ENCODE measurements around the gene DOK3. TPM values are rescaled to one million over a fixed set of nuclear protein-coding genes. Genes with fewer than 3 reads are reported as not detected.

DOK3 gene
- total RNA-seq, 1 experiment from 2014 or later: 8.0 TPM

DNA sequence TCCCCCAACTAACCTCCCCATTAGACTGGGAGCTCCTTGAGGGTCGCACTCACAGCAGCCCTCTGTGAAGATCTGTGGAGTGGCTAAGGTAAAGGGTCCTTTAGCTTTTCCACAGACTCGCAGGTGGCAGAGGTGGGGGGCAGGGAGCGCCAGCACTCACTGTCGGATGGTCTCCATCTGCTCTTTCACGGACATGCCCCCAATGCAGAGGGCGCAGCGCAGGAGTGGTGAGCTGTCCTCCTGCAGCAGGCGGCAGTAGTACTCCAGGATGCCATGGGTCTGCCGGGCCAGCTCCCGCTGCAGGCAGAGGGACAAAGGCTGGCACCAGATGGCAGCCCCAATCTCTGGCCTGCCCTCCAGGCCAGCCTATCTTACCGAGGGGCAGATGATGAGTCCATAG is 4.9 kb upstream of the DOK3 start:
- TF ChIP-seq ELF1 (IDR thresholded peaks at IDR 0.05; ENCODE audit: borderline replicate concordance, low read depth) (no peak), ZFX (IDR thresholded peaks at IDR 0.05) (no peak), TCF7L2 (IDR thresholded peaks at IDR 0.05; ENCODE audit: borderline replicate concordance, extremely low read depth, insufficient read depth, insufficient read length) (no peak)
- TF ChIP-seq, protein P1, sequence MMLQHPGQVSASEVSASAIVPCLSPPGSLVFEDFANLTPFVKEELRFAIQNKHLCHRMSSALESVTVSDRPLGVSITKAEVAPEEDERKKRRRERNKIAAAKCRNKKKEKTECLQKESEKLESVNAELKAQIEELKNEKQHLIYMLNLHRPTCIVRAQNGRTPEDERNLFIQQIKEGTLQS (IDR thresholded peaks at IDR 0.05): no peak

DNA sequence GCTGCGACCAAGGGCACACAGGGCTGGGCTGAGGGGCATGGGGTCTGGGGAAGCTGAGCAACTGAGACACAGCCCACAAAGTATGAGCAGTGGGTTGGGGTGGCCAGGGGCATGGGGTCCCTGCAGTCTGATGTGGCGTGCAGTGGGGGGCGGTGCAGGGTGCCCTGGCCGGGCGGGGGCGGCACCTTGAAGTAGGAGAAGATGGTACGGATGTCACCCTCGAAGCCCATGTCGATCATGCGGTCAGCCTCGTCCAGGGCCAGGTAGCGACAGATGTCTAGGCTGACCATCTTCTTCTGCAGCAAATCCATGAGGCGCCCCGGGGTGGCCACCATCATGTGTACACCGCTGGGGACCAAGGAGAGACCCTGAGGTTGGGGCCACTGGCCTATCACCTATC is 3.9 kb upstream of the DOK3 start:
- no peak for TF ChIP-seq SIN3A (IDR thresholded peaks at IDR 0.05; ENCODE audit: low read depth)
- TF ChIP-seq ZNF274 (IDR thresholded peaks at IDR 0.05; ENCODE audit: low read depth, low read length): no peak
- TF ChIP-seq JUND (IDR thresholded peaks at IDR 0.05): no peak
- TF ChIP-seq, protein P1 (IDR thresholded peaks at IDR 0.05): no peak
- no TSS peak for BruUV-seq (replicated peaks)
- Histone ChIP-seq H3K9me3 (ENCODE audit: control insufficient read depth in 1 of 2, insufficient read depth in 1 of 2, low read depth in 1 of 2, low read length in 2 of 2) (no peaks in the 10 kb centered on the region), H4K20me1 (ENCODE audit: insufficient read depth) (no peaks in the 10 kb centered on the region), H3K79me2 (ENCODE audit: insufficient read depth, low read length) (peaks cover 25% of the 10 kb centered on the region), H3K4me2 (ENCODE audit: low read length) (no peak overlapping the region), H3K36me3 (ENCODE audit: control insufficient read depth in 1 of 2, insufficient read depth in 2 of 2, low read length in 2 of 2) (peaks cover 27 to 56% of the 10 kb centered on the region in 2 experiments; a peak in 3 of 4 replicates), H3K9ac (ENCODE audit: low read length) (no peak overlapping the region), H2AFZ (ENCODE audit: low read depth, low read length, poor library complexity, severe bottlenecking) (no peak overlapping the region), H3K27ac (ENCODE audit: low read depth, low read length) (no peak overlapping the region), H3K27me3 (ENCODE audit: insufficient read depth, low read length) (no peaks in the 10 kb centered on the region), H3K4me3 (replicated peaks in 1 of 2; ENCODE audit: low read depth in 1 of 2, low read length in 2 of 2) (no peak overlapping the region), H3K9me2 (ENCODE audit: insufficient read depth) (no peaks in the 10 kb centered on the region), H3K4me1 (ENCODE audit: control insufficient read depth in 1 of 2, insufficient read depth in 2 of 2, low read length in 2 of 2) (peaks cover 5 to 13% of the 10 kb centered on the region in 2 experiments; a peak in 3 of 4 replicates)
- DNase-seq (ENCODE audit: low read depth, low spot score) (no peak), ATAC-seq (no peak)
- ChIA-PET POLR2A (no interaction called here), CTCF (no interaction called here), RAD21 (ENCODE audit: low non-redundant PET in 1 of 2, low total read pairs in 2 of 2, uncharacterized antibody in 2 of 2, unreplicated experiment in 2 of 2) (no interaction called here)
- intact Hi-C loops (cut with micrococcal nuclease): no loop called here

More for the DNA sequence above, 4.9 kb upstream of the DOK3 start:
- H3K9me2 ChIP-seq (ENCODE audit: insufficient read depth): no peaks in the 10 kb centered on the region
- no peak overlapping the region for H2AFZ ChIP-seq (ENCODE audit: low read depth, low read length, poor library complexity, severe bottlenecking)
- no peaks in the 10 kb centered on the region for H3K9me3 ChIP-seq (ENCODE audit: control insufficient read depth in 1 of 2, insufficient read depth in 1 of 2, low read depth in 1 of 2, low read length in 2 of 2)
- H3K79me2 ChIP-seq (ENCODE audit: insufficient read depth, low read length): peaks cover 31% of the 10 kb centered on the region
- no peak overlapping the region for H3K9ac ChIP-seq (ENCODE audit: low read length)
- no peak overlapping the region for H3K4me2 ChIP-seq (ENCODE audit: low read length)
- CTCF ChIA-PET: no interaction called here
- H3K36me3 ChIP-seq (ENCODE audit: control insufficient read depth in 1 of 2, insufficient read depth in 2 of 2, low read length in 2 of 2): peaks cover 27 to 60% of the 10 kb centered on the region in 2 experiments; a peak in 3 of 4 replicates
- POLR2A ChIA-PET: no interaction called here
- BruUV-seq (replicated peaks): no TSS peak
- DNase-seq (ENCODE audit: low read depth, low spot score) (no peak), ATAC-seq (no peak)
- intact Hi-C loops (cut with micrococcal nuclease): no loop called here
- no peaks in the 10 kb centered on the region for H3K27me3 ChIP-seq (ENCODE audit: insufficient read depth, low read length)
- peaks cover 11 to 20% of the 10 kb centered on the region in 2 experiments; a peak in 3 of 4 replicates for H3K4me1 ChIP-seq (ENCODE audit: control insufficient read depth in 1 of 2, insufficient read depth in 2 of 2, low read length in 2 of 2)
- H3K27ac ChIP-seq (ENCODE audit: low read depth, low read length): no peak overlapping the region
- H4K20me1 ChIP-seq (ENCODE audit: insufficient read depth): no peaks in the 10 kb centered on the region
- H3K4me3 ChIP-seq (replicated peaks in 1 of 2; ENCODE audit: low read depth in 1 of 2, low read length in 2 of 2): no peak overlapping the region
- RAD21 ChIA-PET (ENCODE audit: low non-redundant PET in 1 of 2, low total read pairs in 2 of 2, uncharacterized antibody in 2 of 2, unreplicated experiment in 2 of 2): no interaction called here
